NCI-H1105 (cell line): Measurements from ENCODE around the gene PKP1.
"Not testable (repeated sequence)": the region's sequence is repeated elsewhere in the genome, so short reads cannot be mapped to it uniquely, and the experiment has no call there.

Experiments
- DNase-seq: peaks from one replicate; lab custom pipeline; 2025; lab: John Stamatoyannopoulos, UW

PKP1 gene

GRCh38 chr1:201282931-201283829, at the start of gene PKP1:
PKP1 (plus strand) TSS chr1:201283506; CDS start chr1:201283703, 197 bp downstream.
- no peak for DNase-seq

- DNase-seq = not testable (repeated sequence)
Observed at GRCh38 chr1:201239646-201240045, 43.7 kb upstream of the PKP1 start.

GRCh38 chr1:201240171-201240570, 43.1 kb upstream of the PKP1 start:
- no peak for DNase-seq

GRCh38 chr1:201241736-201242135, 41.6 kb upstream of the PKP1 start:
- no peak for DNase-seq

GRCh38 chr1:201245082-201245481, 38.2 kb upstream of the PKP1 start:
- DNase-seq = peak; percentile 67

- DNase-seq = no peak
Observed at GRCh38 chr1:201248721-201249559, 34.4 kb upstream of the PKP1 start.

- DNase-seq = peak; percentile 84
Observed at GRCh38 chr1:201250326-201251011, 32.8 kb upstream of the PKP1 start.

GRCh38 chr1:201251411-201251810, 31.9 kb upstream of the PKP1 start:
- DNase-seq = no peak

- no peak for DNase-seq
Observed at GRCh38 chr1:201251851-201252430, 31.4 kb upstream of the PKP1 start.

GRCh38 chr1:201252944-201253371, 30.3 kb upstream of the PKP1 start:
- DNase-seq = no peak

- no peak for DNase-seq
Observed at GRCh38 chr1:201253411-201253810, 29.9 kb upstream of the PKP1 start.

GRCh38 chr1:201253906-201254624, 29.2 kb upstream of the PKP1 start:
- DNase-seq = no peak

GRCh38 chr1:201254625-201255478, 28.5 kb upstream of the PKP1 start:
- DNase-seq = peak; percentile 21

GRCh38 chr1:201255479-201256362, 27.6 kb upstream of the PKP1 start:
- DNase-seq = no peak

GRCh38 chr1:201258132-201258531, 25.2 kb upstream of the PKP1 start:
- not testable (repeated sequence) for DNase-seq

GRCh38 chr1:201258763-201259230, 24.5 kb upstream of the PKP1 start:
- no peak for DNase-seq

- peak; percentile 54 for DNase-seq
Observed at GRCh38 chr1:201259476-201260235, 23.6 kb upstream of the PKP1 start.

GRCh38 chr1:201260236-201260590, 23.1 kb upstream of the PKP1 start:
- no peak for DNase-seq
